Chondrocyte (in vitro differentiated cells): ENCODE measurements around the gene TYSND1. TPM values are rescaled to one million over a fixed set of nuclear protein-coding genes. Genes with fewer than 3 reads are reported as not detected.
"Not testable (repeated sequence)": the region's sequence is repeated elsewhere in the genome, so short reads cannot be mapped to it uniquely, and the experiment has no call there.

Source experiments
- DNase-seq: peaks from one replicate; pipeline ENCODE4 v3.0.0; 2021; ENCODE audit warnings: mixed read lengths, low spot score
- H3K27ac Mint-ChIP-seq: one replicate; pipeline ENCODE4 v1.8.0; 2021; ENCODE audit warnings: mild to moderate bottlenecking, moderate library complexity, mixed read lengths; ENCODE audit not compliant: unreplicated experiment
- H3K27me3 Mint-ChIP-seq: 2 replicates; pipeline ENCODE4 v1.8.0; 2021; ENCODE audit warnings: low read depth, mixed read lengths
- H3K36me3 Mint-ChIP-seq: 2 replicates; pipeline ENCODE4 v1.8.0; 2021; ENCODE audit warnings: low read depth, mixed read lengths
- H3K4me1 Mint-ChIP-seq: 2 replicates; pipeline ENCODE4 v1.8.0; 2021; ENCODE audit warnings: low read depth, mild to moderate bottlenecking, mixed read lengths
- H3K4me3 Mint-ChIP-seq: one replicate; pipeline ENCODE4 v1.8.0; 2021; ENCODE audit warnings: mild to moderate bottlenecking, moderate library complexity, mixed read lengths; ENCODE audit not compliant: unreplicated experiment
- H3K9me3 Mint-ChIP-seq: 2 replicates; pipeline ENCODE4 v1.8.0; 2021; ENCODE audit warnings: low read depth, mixed read lengths
- total RNA-seq: library from RNA; stranded (reverse); gene quantifications from 3 replicates; pipeline ENCODE4 v1.2.1, GENCODE V29; 2021
- TF ChIP-seq, protein P1 (sequence below): fragments of 200-600 bp; sonication (generic); IDR thresholded peaks from 2 replicates; pipeline ENCODE4 v1.5.0; 2021; ENCODE audit warnings: antibody characterized with exemption, mild to moderate bottlenecking, moderate library complexity

The TYSND1 gene
- total RNA-seq, 1 donor from 2014 or later = 9.4 TPM

DNA sequence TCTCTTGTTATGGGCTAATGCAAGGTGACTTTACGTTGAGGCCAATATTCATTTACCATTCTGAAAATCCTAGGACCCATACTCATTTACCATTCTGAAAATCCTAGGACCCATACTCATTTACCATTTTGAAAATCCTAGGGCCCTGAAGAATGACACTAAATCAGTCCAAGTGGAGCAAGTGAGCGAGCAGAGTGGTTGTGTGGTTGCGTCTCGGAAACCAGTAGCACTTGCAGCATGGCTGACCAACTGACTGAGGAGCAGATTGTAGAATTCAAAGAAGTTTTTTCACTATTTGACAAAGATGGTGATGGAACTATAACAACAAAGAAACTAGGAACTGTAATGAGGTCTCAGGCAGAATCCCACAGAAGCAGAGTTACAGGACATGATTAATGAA is 16.9 kb upstream of the TYSND1 start:
- no peaks in the 10 kb centered on the region for H3K9me3 Mint-ChIP-seq
- no peaks in the 10 kb centered on the region for H3K27me3 Mint-ChIP-seq
- H3K4me1 Mint-ChIP-seq = peaks cover 65% of the 10 kb centered on the region
- no peak for DNase-seq
- TF ChIP-seq, protein P1, sequence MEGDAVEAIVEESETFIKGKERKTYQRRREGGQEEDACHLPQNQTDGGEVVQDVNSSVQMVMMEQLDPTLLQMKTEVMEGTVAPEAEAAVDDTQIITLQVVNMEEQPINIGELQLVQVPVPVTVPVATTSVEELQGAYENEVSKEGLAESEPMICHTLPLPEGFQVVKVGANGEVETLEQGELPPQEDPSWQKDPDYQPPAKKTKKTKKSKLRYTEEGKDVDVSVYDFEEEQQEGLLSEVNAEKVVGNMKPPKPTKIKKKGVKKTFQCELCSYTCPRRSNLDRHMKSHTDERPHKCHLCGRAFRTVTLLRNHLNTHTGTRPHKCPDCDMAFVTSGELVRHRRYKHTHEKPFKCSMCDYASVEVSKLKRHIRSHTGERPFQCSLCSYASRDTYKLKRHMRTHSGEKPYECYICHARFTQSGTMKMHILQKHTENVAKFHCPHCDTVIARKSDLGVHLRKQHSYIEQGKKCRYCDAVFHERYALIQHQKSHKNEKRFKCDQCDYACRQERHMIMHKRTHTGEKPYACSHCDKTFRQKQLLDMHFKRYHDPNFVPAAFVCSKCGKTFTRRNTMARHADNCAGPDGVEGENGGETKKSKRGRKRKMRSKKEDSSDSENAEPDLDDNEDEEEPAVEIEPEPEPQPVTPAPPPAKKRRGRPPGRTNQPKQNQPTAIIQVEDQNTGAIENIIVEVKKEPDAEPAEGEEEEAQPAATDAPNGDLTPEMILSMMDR = no peak
- peaks cover 18% of the 10 kb centered on the region for H3K36me3 Mint-ChIP-seq
- peak overlapping the region; percentile 71 for H3K27ac Mint-ChIP-seq
- no peak overlapping the region for H3K4me3 Mint-ChIP-seq

DNA sequence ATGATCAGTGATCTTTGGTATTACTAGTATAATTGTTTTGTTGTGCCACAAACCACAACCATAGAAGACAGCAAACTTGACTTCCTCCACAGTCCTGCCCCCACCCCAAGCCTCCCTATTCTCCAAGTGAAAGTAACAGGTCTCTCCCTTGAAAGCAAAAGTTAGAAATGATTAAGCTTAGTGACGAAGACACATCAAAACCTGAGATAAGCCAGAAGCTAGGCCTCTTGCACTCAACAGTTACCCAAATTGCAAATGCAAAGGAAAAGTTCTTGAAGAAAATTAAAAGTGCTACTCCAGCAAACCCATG is 16.3 kb upstream of the TYSND1 start:
- Mint-ChIP-seq H3K4me3 (no peak overlapping the region), H3K9me3 (no peaks in the 10 kb centered on the region), H3K36me3 (peaks cover 22% of the 10 kb centered on the region), H3K27ac (peak overlapping the region; percentile 45), H3K4me1 (peaks cover 63% of the 10 kb centered on the region), H3K27me3 (no peaks in the 10 kb centered on the region)
- DNase-seq = no peak
- TF ChIP-seq, protein P1 = no peak

DNA sequence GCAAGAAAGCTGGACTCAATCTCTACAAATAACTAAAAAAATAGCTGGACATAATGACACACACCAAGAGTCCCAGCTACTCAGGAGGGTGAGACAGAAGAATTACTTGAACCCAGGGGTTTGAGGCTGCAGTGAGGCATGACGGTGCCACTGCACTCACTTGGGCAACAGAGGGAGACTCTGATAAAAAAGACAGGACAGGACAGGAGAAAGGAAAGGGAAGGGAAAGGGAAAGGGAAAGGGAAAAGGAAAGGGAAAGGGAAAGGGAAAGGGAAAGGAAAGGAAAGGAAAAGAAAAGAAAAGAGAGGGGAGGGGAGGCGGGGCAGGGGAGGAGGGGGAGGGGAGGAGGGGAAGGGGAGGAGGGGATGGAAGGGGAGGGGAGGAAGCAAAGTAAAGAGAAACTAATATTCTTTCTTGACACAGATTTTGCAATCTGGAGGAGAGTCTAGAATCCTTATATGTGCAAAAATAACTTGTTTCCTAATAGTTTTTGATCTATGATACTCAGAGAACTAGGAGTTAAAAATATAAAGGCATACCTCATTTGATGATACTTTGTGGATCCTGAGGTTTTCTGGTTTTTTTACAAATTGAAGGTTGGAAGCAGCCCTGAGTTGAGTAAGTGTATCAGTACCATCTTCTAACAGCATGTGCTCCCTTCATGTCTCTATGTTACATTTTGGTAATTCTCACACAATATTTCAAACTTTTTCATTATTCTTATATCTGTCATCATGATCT is 15.8 kb upstream of the TYSND1 start:
- DNase-seq = no peak
- Mint-ChIP-seq H3K27ac (peak overlapping the region; percentile 80), H3K4me3 (no peak overlapping the region), H3K9me3 (no peaks in the 10 kb centered on the region), H3K27me3 (no peaks in the 10 kb centered on the region), H3K4me1 (peaks cover 65% of the 10 kb centered on the region), H3K36me3 (peaks cover 23% of the 10 kb centered on the region)
- TF ChIP-seq, protein P1 = no peak

DNA sequence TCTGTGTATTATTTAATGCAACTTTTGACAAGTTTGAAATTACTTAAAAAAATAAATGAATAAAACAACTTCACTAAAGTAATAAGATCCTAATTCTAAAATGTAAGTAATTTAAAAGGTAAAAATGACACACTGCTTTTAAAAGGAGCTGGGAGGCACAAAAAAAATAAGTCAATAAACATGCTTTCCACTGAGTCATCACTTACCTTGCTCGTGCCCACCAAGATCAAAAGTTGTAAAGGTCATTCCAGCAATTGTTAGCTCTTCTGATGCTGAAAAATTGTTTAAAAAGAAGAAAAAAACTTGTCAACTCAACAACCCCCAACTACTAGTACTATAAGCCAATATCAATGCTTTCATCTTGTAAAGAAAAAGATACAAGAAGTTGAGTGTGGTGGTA is 14.3 kb upstream of the TYSND1 start:
- H3K4me1 Mint-ChIP-seq = peaks cover 52% of the 10 kb centered on the region
- no peak overlapping the region for H3K4me3 Mint-ChIP-seq
- peaks cover 32% of the 10 kb centered on the region for H3K36me3 Mint-ChIP-seq
- DNase-seq = no peak
- no peaks in the 10 kb centered on the region for H3K27me3 Mint-ChIP-seq
- TF ChIP-seq, protein P1 = no peak
- no peaks in the 10 kb centered on the region for H3K9me3 Mint-ChIP-seq
- peak overlapping the region; percentile 54 for H3K27ac Mint-ChIP-seq

DNA sequence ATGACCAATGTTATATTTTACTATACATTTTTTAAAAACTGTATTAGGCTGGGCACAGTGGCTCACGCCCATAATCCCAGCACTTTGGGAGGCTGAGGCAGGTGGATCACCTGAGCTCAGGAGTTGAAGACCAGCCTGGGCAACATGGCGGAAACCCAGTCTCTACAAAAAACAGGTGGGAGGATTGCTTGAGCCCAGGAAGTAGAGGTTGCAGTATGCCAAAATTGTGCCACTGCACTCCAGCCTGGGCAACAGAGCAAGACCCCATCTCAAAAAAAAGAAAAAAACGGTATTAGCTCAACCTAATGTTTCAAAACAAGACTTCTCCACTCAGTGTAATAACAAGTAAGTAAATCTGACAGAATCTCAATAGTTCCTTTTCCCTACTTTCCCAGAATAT is 12.9 kb upstream of the TYSND1 start:
- not testable (repeated sequence) for H3K27me3 Mint-ChIP-seq, H3K9me3 Mint-ChIP-seq

DNA sequence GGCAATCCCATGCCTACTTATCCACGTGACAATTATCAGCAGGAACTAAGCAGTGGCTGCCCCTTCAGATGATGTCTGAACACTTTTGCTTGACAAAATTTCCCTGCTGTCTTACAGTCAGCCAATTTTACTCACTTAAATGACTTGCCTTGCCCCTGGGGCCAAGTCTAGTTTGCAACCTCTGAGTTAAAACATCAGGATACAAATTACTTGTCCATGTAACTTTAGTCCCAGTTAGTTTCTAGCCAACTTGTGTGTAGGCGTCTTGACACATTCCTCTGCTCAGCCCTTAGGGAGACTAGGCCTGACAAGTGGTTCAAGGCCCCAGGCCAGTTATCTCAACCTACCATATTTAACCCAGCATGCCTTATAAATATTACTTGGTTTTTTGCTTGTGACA is 11.6 kb upstream of the TYSND1 start:
- Mint-ChIP-seq H3K4me3 (no peak overlapping the region), H3K4me1 (peaks cover 39% of the 10 kb centered on the region), H3K27ac (no peak overlapping the region), H3K27me3 (no peaks in the 10 kb centered on the region), H3K36me3 (peaks cover 43% of the 10 kb centered on the region), H3K9me3 (no peaks in the 10 kb centered on the region)
- TF ChIP-seq, protein P1 = no peak
- no peak for DNase-seq

More for the DNA sequence above, 12.9 kb upstream of the TYSND1 start:
- H3K4me3 Mint-ChIP-seq, DNase-seq, H3K27ac Mint-ChIP-seq: not testable (repeated sequence)
- Mint-ChIP-seq H3K36me3 (peaks cover 37% of the 10 kb centered on the region), H3K4me1 (peaks cover 45% of the 10 kb centered on the region)
